Adipocyte (in vitro differentiated cells): Measurements from ENCODE around the gene SLC1A7.
"Not testable (repeated sequence)": the region's sequence is repeated elsewhere in the genome, so short reads cannot be mapped to it uniquely, and the experiment has no call there.

Source experiments
- DNase-seq: peaks from one replicate; pipeline ENCODE4 v3.0.0-alpha.2; 2015; ENCODE audit warnings: low read depth
- H3K27me3 ChIP-seq: replicated peaks from 2 replicates; pipeline ENCODE4 v1.7.0; 2013; ENCODE audit warnings: mild to moderate bottlenecking, low read length, moderate library complexity; ENCODE audit not compliant: control insufficient read depth, insufficient read depth
- H3K36me3 ChIP-seq: 2 replicates; pipeline ENCODE4 v1.7.0; 2013; ENCODE audit warnings: low read length, mild to moderate bottlenecking, moderate library complexity; ENCODE audit not compliant: control insufficient read depth, insufficient read depth, severe bottlenecking
- H3K4me1 ChIP-seq: 2 replicates; pipeline ENCODE4 v1.7.0; 2013; ENCODE audit warnings: mild to moderate bottlenecking, low read length, moderate library complexity; ENCODE audit not compliant: control insufficient read depth, insufficient read depth
- H3K4me3 ChIP-seq: 2 replicates; pipeline ENCODE4 v1.7.0; 2013; ENCODE audit warnings: mild to moderate bottlenecking, low read length, moderate library complexity
- H3K9ac ChIP-seq: 2 replicates; pipeline ENCODE4 v1.7.0; 2013; ENCODE audit warnings: mild to moderate bottlenecking, low read length, moderate library complexity
- H3K9me3 ChIP-seq: 2 replicates; pipeline ENCODE4 v1.7.0; 2013; ENCODE audit warnings: mild to moderate bottlenecking, low read length, moderate library complexity; ENCODE audit not compliant: control insufficient read depth

The SLC1A7 gene

GRCh38 chr1:53142226-53142853 is at the start of gene SLC1A7:
Gene SLC1A7 (minus strand): TSS chr1:53142638. CDS start chr1:53142449, 189 bp downstream.
- Histone ChIP-seq H3K27me3 (no peaks in the 10 kb centered on the region), H3K4me3 (no peak within 1 kb of the TSS), H3K36me3 (no peaks in the 10 kb centered on the region), H3K9me3 (peaks cover 8% of the 10 kb centered on the region), H3K4me1 (peaks cover 32% of the 10 kb centered on the region), H3K9ac (no peak within 1 kb of the TSS)
- DNase-seq: no peak

DNA sequence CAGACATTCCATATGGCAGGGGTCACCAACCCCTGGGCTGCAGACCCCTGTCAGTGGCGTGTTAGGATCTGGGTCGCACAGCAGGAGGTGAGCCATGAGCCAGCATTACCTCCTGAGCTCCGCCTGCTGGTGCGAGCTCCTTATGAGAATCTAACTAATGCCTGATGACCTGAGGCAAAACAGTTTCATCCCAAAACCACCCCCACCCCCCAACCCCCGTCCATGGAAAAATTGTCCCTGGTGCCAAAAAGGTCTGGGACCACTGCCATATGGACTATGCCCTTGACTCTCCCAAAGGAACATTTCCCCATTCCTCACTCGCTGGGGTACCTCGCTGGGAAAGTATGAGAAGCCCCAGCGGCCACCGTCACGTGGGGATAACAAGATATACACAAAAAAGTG is 47.8 kb upstream of the SLC1A7 start:
- H3K4me3 ChIP-seq: no peak overlapping the region
- no peaks in the 10 kb centered on the region for H3K27me3 ChIP-seq
- no peak overlapping the region for H3K9ac ChIP-seq
- H3K4me1 ChIP-seq: peaks cover 22% of the 10 kb centered on the region
- H3K9me3 ChIP-seq: no peaks in the 10 kb centered on the region
- no peak for DNase-seq
- H3K36me3 ChIP-seq: no peaks in the 10 kb centered on the region

DNA sequence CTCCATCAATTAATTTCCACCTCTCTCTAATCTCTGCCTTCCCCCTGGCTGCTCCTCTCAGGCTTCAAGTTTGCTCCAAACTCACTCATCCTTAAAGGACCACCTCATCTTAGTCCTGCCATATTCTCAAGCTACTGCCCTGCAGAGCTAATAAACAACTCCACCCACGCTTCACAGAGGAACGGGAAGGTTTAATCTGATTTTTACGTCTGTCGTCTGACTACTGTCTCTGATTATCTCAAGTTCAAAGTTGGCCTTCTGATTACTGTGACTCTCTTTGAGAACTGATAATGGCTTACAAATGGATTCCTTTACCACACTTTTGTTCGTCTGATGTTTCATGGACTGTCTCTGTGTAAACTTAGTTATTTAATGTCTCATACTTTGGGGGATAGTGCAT is 46.6 kb upstream of the SLC1A7 start:
- Histone ChIP-seq H3K36me3 (no peaks in the 10 kb centered on the region), H3K4me3 (no peak overlapping the region), H3K27me3 (no peaks in the 10 kb centered on the region), H3K9ac (no peak overlapping the region), H3K4me1 (peaks cover 14% of the 10 kb centered on the region), H3K9me3 (no peaks in the 10 kb centered on the region)
- no peak for DNase-seq

- no peak for DNase-seq
- Histone ChIP-seq H3K36me3 (no peaks in the 10 kb centered on the region), H3K4me1 (peaks cover 23% of the 10 kb centered on the region), H3K9ac (no peak overlapping the region), H3K9me3 (no peaks in the 10 kb centered on the region), H3K27me3 (no peaks in the 10 kb centered on the region), H3K4me3 (no peak overlapping the region)
Measured at GRCh38 chr1:53188099-53188498, 45.7 kb upstream of the SLC1A7 start.

GRCh38 chr1:53187401-53187800 is 45.0 kb upstream of the SLC1A7 start:
- Histone ChIP-seq H3K9me3 (no peaks in the 10 kb centered on the region), H3K9ac (no peak overlapping the region), H3K4me1 (peaks cover 30% of the 10 kb centered on the region), H3K27me3 (no peaks in the 10 kb centered on the region), H3K4me3 (no peak overlapping the region), H3K36me3 (no peaks in the 10 kb centered on the region)
- no peak for DNase-seq

GRCh38 chr1:53186533-53186932 is 44.1 kb upstream of the SLC1A7 start:
- H3K4me3 ChIP-seq: no peak overlapping the region
- no peaks in the 10 kb centered on the region for H3K9me3 ChIP-seq
- H3K4me1 ChIP-seq: peaks cover 39% of the 10 kb centered on the region
- H3K36me3 ChIP-seq: no peaks in the 10 kb centered on the region
- no peak for DNase-seq
- peak overlapping the region; percentile 35 for H3K9ac ChIP-seq
- no peaks in the 10 kb centered on the region for H3K27me3 ChIP-seq

DNA sequence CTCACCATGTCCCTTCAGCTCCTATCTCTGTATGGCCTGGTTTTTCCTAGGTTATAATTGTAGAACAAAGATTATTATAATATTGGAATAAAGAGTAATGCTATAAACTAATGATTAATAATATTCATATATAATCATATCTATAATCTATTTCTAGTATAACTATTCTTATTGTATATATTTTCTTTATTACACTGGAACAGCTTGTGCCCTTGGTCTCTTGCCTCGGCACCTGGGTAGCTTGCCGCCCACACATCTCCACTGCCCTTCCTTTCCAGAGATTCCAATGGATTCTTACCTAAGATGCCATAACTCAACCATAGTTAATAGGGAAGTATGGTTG is 43.5 kb upstream of the SLC1A7 start:
- not testable (repeated sequence) for DNase-seq, H3K9me3 ChIP-seq, H3K36me3 ChIP-seq

GRCh38 chr1:53183095-53183990 is 40.9 kb upstream of the SLC1A7 start:
- Histone ChIP-seq H3K9ac (peak overlapping the region; percentile 81), H3K36me3 (no peaks in the 10 kb centered on the region), H3K9me3 (no peaks in the 10 kb centered on the region), H3K27me3 (no peaks in the 10 kb centered on the region), H3K4me1 (peaks cover 47% of the 10 kb centered on the region), H3K4me3 (peak overlapping the region; percentile 26)
- no peak for DNase-seq

More for the DNA sequence above, 43.5 kb upstream of the SLC1A7 start:
- not testable (repeated sequence) for H3K4me3 ChIP-seq, H3K27me3 ChIP-seq
- Histone ChIP-seq H3K4me1 (peaks cover 44% of the 10 kb centered on the region), H3K9ac (peak overlapping the region; percentile 35)

DNA sequence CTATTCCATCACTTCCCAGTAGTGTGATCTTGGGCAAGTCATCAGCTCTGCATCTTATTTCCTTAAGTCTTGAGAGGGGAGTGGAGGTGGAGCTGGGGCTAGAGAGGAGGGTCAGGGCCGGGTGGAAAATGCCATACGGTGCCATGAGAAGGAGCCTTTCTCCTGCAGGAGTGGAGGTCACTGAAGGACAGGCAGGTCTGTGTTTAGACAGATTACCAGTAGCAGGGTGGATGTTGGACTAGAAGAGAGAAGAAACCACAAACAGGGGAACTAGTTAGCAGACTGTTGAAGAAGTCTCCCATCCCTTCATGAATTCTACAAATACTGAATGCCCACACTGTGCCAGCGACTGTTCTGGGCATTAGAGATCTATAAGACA is 40.3 kb upstream of the SLC1A7 start:
- H3K9ac ChIP-seq: peak overlapping the region; percentile 81
- no peaks in the 10 kb centered on the region for H3K27me3 ChIP-seq
- no peak for DNase-seq
- H3K4me3 ChIP-seq: peak overlapping the region; percentile 26
- H3K4me1 ChIP-seq: peaks cover 42% of the 10 kb centered on the region
- no peaks in the 10 kb centered on the region for H3K9me3 ChIP-seq
- no peaks in the 10 kb centered on the region for H3K36me3 ChIP-seq

DNA sequence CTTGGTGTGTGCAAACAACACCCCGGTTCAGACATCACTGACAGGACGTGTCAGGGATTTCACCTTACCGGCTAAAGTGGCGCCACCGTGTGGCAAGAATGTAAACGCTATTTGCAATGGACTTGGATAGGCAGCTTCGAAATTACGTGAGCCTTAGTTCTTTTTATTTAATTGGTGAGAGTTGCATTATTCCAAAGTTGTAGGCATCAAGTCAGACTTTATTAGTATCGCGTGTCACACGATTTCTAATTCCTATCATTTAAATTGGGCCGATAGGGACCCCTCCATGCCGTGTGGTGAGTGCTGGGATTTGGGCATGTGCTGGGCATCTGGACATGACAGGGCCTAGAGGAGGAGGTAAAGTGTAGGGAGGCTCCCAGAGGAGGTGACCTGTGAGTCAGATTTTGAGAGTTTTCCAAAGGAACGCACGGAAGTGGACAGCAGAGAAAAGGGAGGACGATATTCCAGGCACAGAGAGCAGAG is 39.7 kb upstream of the SLC1A7 start:
- Histone ChIP-seq H3K9ac (peak overlapping the region; percentile 81), H3K4me1 (peaks cover 41% of the 10 kb centered on the region), H3K36me3 (no peaks in the 10 kb centered on the region), H3K9me3 (no peaks in the 10 kb centered on the region), H3K4me3 (peak overlapping the region; percentile 26), H3K27me3 (no peaks in the 10 kb centered on the region)
- peak; percentile 87 for DNase-seq

GRCh38 chr1:53180951-53181350 is 38.5 kb upstream of the SLC1A7 start:
- DNase-seq: no peak
- Histone ChIP-seq H3K4me1 (peaks cover 50% of the 10 kb centered on the region), H3K9me3 (no peaks in the 10 kb centered on the region), H3K9ac (no peak overlapping the region), H3K4me3 (no peak overlapping the region), H3K27me3 (no peaks in the 10 kb centered on the region), H3K36me3 (no peaks in the 10 kb centered on the region)
